A549 (cell line): ENCODE results near the gene NRGN.

Source experiments
- JUN ChIP-seq, 2 experiments: fragments of >200 bp; sonication (Bioruptor Twin); formaldehyde crosslinking; IDR thresholded peaks; 2 replicates in 1 of 2; 3 replicates in 1 of 2; pipeline ENCODE4 v1.6.1; 2016 to 2017
- POLR2A ChIP-seq: IDR thresholded peaks from 2 replicates; pipeline ENCODE4 v1.6.1; 2012; ENCODE audit warnings: mild to moderate bottlenecking, low read length
- TF ChIP-seq, protein P1 (sequence below): fragments of >200 bp; sonication (Bioruptor Twin); formaldehyde crosslinking; IDR thresholded peaks from 3 replicates; pipeline ENCODE4 v1.5.1; 2016

GRCh38 chr11:124738713-124739478 is 846 bp upstream of the NRGN start:
- no peak for TF ChIP-seq JUN (IDR thresholded peaks at IDR 0.05)
- TF ChIP-seq POLR2A, result no peak
- TF ChIP-seq, protein P1, sequence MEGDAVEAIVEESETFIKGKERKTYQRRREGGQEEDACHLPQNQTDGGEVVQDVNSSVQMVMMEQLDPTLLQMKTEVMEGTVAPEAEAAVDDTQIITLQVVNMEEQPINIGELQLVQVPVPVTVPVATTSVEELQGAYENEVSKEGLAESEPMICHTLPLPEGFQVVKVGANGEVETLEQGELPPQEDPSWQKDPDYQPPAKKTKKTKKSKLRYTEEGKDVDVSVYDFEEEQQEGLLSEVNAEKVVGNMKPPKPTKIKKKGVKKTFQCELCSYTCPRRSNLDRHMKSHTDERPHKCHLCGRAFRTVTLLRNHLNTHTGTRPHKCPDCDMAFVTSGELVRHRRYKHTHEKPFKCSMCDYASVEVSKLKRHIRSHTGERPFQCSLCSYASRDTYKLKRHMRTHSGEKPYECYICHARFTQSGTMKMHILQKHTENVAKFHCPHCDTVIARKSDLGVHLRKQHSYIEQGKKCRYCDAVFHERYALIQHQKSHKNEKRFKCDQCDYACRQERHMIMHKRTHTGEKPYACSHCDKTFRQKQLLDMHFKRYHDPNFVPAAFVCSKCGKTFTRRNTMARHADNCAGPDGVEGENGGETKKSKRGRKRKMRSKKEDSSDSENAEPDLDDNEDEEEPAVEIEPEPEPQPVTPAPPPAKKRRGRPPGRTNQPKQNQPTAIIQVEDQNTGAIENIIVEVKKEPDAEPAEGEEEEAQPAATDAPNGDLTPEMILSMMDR, result no peak
